NCI-H2029 treated with DMSO at 0.1 percent for 48 hours (cell line): ENCODE data around the gene SATB1.
"Not testable (repeated sequence)": the region's sequence is repeated elsewhere in the genome, so short reads cannot be mapped to it uniquely, and the experiment has no call there.

Source experiments
- DNase-seq: peaks from one replicate; lab custom pipeline; 2025; lab: John Stamatoyannopoulos, UW

SATB1 gene

GRCh38 chr3:18424729-18425640 lies at the start of gene SATB1:
TSS of gene SATB1 (minus strand) at chr3:18425339. CDS start at chr3:18420967, 4,372 bp downstream.
- DNase-seq = peak; percentile 83

- no peak for DNase-seq
Observed at GRCh38 chr3:18474202-18474601, 49.1 kb upstream of the SATB1 start.

DNA sequence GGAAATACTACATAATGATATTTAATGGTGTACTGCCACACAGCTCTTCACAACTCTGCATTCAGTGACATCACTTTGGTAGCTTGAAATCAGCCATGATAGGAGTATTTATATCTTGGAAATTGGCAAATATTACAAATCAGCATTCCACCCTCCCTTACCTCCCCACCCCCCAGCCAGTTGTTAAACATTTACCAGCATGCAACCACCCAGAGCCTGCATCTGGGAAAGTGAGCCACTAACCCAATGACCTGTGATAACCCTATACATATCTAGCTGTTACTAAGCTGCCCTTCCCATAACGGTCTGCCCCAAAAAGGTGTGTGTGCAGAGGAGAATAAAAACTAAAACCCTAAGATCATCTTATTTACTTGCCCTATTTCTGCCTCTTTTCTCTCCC lies 44.6 kb upstream of the SATB1 start:
- DNase-seq = no peak

DNA sequence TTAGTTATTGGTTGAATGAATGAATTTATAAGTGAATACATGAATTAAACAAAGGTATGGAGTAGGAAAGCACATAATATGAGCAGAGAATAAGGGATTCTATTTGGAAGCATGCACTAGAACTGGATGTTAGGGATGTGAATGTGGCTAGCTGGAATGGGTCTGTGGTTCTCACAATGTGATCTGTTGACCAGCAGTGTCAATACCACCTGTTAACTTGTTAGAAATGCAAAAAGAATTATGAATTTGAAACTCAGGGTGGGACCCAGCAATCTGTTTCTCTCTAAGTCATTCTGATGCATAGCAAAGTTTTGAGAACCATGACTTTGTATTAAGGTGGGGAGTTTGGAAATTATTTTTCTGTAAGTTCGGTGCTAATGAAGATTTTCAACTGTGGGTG lies 41.0 kb upstream of the SATB1 start:
- DNase-seq = no peak

DNA sequence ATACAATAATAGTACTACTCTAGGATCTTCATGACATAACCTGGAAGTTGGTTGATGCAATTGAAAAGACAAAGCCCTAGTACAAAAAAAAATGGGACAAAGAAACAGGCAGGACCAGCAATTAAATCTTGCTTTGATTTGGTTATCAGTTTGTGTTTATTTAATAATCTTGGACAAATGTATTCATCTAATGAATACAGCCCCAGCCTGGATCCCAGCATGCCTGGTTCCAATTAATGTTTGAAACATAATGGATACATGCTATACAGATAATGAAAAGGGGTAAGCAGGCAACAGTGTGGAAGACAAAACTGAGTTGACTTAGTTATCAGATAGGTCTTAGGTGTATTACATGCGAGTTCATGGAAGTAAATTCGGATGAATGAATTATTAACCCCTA lies 29.6 kb upstream of the SATB1 start:
- DNase-seq = no peak

GRCh38 chr3:18449618-18450017 lies 24.5 kb upstream of the SATB1 start:
- DNase-seq = not testable (repeated sequence)

DNA sequence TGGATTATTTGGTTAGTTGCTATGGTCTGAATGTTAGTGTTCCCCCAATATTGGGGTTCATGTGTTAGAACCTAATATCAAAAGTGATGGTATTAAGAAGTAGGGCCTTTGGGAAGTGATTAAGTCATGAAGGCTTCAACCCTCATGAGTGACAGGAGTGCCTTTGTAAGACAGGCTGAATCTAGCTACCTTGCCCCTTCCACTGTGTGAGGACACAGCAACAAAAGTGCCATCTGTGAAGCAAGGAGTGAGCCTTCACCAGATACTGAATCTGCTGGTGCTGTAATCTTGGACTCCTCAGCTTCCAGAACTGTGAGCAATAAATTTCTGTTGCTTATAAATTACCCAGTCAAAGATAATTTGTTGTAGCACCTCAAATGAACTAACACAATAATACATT lies 22.6 kb upstream of the SATB1 start:
- no peak for DNase-seq

GRCh38 chr3:18446149-18446825 lies 21.1 kb upstream of the SATB1 start:
- peak; percentile 40 for DNase-seq

DNA sequence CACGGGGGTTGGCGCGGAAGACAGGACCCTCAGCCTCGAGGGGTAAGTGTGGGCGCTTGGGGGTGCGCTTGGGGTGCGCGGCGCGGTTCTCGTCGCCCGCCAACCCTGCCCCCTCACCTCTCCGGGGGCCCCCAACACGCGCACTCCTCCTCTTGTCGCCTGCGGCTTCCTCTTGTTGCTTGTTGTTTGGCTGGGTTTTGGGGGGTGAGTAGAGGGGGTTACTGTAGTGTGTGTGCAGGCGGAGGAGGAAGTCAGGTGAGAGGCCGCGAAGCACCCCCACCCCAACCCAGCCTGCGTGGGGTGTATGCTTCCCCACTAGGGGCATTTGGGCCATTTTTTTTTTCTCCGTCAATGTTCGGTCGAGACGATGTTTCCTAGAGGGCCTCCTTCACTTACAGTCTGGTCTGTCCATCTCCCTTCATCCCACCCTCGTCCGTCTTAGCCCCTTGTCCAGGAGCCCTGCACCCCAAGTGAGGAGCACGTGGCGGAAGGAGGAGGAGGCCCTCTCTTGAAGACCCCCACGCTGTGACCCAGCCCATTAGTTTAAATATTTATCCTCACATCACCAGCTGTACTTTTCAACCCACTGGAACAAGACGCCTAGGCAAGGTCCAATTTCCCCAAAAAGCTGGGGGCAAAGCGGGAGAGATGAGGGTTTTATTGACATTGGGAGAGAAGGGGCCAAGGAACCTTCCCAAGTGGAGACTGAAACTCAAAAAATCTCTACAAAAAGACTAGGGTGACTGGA lies 20.4 kb upstream of the SATB1 start:
- no peak for DNase-seq

GRCh38 chr3:18444595-18445400 lies 19.7 kb upstream of the SATB1 start:
- peak; percentile 57 for DNase-seq

GRCh38 chr3:18443665-18444594 lies 18.8 kb upstream of the SATB1 start:
- DNase-seq = peak; percentile 57

DNA sequence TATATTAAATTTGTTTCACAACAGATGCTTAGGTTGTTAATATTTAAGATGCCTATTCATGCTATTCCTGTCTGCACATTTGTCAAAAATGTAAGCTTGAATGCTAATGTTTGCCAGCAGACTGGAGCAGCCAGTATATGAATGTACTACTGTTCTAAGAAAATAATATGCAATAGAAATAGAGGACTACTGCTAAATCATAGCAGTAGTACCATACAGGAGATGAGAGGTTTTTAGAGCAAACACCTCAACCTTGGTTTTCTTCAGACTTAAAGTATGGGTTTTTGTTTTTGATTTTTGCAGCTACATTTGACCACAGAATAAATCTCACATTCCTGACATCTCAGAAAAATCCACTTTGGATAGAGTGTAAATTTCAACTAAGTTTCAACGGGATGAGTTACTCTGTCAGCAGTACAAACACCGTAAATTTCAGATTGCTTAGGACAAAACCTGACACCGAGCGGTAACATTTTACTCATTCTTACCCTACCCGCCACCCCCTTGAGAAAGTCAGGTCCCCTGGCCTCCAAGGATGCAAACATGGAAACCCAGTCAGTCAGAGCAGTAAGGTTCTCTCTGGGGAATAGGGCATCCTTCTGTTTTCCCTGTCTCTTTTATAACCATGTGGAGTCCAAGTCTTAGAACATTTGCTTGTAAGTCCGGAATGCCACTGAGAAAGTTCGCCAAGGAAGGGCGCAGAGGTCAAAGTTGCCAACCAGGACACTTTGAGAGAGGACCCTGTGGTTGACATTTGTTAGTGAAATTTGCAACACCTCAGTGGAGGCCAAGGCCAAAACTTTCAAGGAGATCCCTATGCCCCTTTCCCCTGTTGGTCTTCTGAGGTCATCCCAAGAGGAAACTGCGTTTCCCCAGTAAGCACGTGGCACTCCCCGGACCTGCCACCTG lies 17.9 kb upstream of the SATB1 start:
- DNase-seq = peak; percentile 40

DNA sequence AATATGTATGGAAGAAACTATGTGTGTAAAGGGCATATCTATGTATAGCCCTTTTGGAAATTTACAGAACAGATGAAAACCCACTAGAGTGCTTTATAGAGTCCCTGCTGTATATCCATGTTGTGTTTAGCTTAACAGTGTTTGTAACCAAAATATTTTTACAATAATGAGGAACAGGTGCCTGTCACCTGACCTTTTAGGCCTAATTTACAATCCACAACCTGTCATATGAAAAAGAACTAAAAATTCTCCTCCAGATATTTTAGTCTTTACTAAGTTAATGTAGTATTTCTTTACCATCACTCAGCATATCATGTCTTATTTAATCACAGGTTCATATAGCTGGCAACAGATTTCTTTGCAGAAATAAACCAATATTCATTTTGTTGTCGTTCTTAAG lies 16.4 kb upstream of the SATB1 start:
- DNase-seq = no peak

- DNase-seq = peak; percentile 44
Observed at GRCh38 chr3:18440066-18440722, 15.1 kb upstream of the SATB1 start.

DNA sequence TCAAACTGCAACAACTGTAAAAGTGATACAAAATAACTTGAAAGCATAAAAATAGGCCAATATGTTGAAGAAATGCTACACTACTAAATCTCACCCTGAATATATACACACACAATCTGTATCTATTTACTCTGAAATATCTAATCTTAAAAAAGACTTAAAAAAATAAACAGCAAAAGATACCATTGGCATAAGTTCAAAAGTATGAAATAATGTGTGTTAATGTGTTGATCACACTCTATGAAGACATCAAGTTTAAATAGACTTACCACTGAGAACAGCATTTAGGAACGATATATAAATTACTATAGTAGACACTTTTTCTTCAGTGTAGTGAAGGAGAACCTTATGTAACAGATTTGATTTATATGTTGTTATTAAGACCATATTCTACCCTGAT lies 14.1 kb upstream of the SATB1 start:
- DNase-seq = peak; percentile 45

DNA sequence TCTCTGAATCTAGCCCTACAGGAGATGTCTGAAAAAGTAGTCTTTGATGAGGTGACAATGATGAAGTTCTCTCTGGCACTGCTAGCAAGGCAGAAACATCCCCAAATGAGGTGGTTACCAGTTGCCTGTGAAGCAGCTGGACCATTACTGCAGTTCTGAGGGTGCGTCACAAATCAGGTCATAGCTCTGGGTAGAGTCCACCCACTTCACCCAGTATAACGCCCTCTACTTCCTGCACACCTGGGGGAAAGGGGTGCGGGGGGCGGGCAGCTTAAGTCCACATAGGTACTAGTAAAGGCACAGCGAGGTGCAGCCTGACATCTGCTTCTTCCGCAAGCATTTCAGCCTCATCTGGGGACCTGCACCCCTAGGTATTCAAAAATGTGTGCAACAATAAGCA lies 13.4 kb upstream of the SATB1 start:
- peak; percentile 82 for DNase-seq

DNA sequence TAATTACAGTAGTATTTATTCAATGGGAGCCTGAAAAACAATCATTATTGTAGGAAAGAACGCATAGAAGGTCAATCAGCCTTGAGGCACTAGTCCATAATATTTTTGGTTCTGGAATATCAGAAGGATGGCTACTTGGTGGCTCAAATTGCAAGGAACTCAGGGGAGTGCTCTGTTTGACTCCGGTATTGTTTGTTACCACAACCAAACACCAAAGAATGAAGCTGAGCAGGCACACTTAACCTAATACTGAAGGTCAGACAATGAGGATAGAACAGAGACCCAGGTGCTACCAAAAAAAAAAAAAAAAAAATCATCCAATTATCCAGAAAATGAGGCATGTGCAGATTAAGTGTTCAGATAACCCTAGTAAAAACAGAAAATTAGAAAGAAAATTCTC lies 11.1 kb upstream of the SATB1 start:
- DNase-seq = peak; percentile 80

- DNase-seq = no peak
Observed at GRCh38 chr3:18434711-18435110, 9.6 kb upstream of the SATB1 start.

DNA sequence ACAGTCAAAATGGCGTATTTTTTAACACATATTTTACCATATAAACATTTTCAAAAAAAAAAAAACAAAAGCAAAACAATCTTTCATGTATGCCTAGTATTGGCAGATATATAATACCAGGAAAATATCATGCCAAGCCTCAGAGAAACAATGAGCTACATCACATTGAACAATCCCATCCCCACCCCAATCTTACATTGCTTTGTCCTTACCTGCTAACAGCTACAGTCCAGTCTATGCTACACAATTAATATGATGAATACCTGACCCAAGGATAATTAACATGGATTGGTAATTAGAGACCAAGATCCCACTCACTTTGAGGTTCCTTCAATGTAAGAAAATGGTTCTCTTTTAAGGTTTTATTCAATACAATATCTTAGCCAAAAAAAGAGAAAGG lies 7.6 kb upstream of the SATB1 start:
- peak; percentile 70 for DNase-seq
